Transverse colon (tissue), 4 donors: ENCODE results near the gene DNAJB1. TPM values are rescaled to one million over a fixed set of nuclear protein-coding genes. Genes with fewer than 3 reads are reported as not detected.

Source experiments
- DNase-seq: peaks from one replicate; pipeline ENCODE4 v3.0.0-alpha.2; 2019
- H3K27ac ChIP-seq, 4 donors: fragments of 200-600 bp; sonication (generic); 2 replicates each; pipeline ENCODE4 v1.5.1; 2016 to 2018; ENCODE audit warnings: inconsistent platforms in 4 of 4
- H3K27me3 ChIP-seq: fragments of 200-600 bp; sonication (generic); 2 replicates; pipeline ENCODE4 v1.5.1; 2017; ENCODE audit warnings: inconsistent platforms
- H3K36me3 ChIP-seq, 4 donors: fragments of 200-600 bp; sonication (generic); 2 replicates each; pipeline ENCODE4 v1.5.1; 2017 to 2019; ENCODE audit warnings: inconsistent platforms in 4 of 4
- H3K4me1 ChIP-seq, 4 donors: fragments of 200-600 bp; sonication (generic); 2 replicates each; pipeline ENCODE4 v1.5.1; 2017 to 2020; ENCODE audit warnings: inconsistent platforms in 4 of 4
- H3K4me3 ChIP-seq, 4 donors: fragments of 200-600 bp; sonication (generic); 1 replicate in 1 of 4; 2 replicates in 3 of 4; pipeline versions ENCODE4 v1.5.1 to v1.6.1; 2017 to 2019; ENCODE audit warnings: inconsistent platforms in 4 of 4
- H3K9me3 ChIP-seq, 2 donors: fragments of 200-600 bp; sonication (generic); 2 replicates each; pipeline ENCODE4 v1.5.1; 2017 to 2019; ENCODE audit warnings: inconsistent platforms in 2 of 2
- EP300 ChIP-seq: sonication (generic); formaldehyde crosslinking; IDR thresholded peaks from one replicate; pipeline ENCODE4 v1.6.1; 2017; ENCODE audit warnings: antibody characterized with exemption, low read depth
- POLR2A ChIP-seq: fragments of 450-650 bp; IDR thresholded peaks from one replicate; pipeline ENCODE4 v1.6.1; 2016; ENCODE audit warnings: antibody characterized with exemption, mild to moderate bottlenecking, moderate library complexity
- POLR2AphosphoS5 ChIP-seq, 3 donors: sonication (generic); formaldehyde crosslinking; IDR thresholded peaks; one replicate each; pipeline ENCODE4 v1.6.1; 2016; ENCODE audit warnings: antibody characterized with exemption in 3 of 3
- WGBS, 2 donors: methylation state at CpG; one replicate each; pipeline ENCODE4 v1.1.5; 2018; ENCODE audit warnings: low coverage in 1 of 2; 5-methylcytosine and 5-hydroxymethylcytosine counted together
- in situ Hi-C, 4 donors: fragments of 200-750 bp; cut with MboI; loops; one replicate each; pipeline versions ENCODE4 v1.15.0 to v1.15.1; 2017; ENCODE audit warnings: low sequenced_read_pairs in 3 of 4, low pct_ligation_motif_present in 1 of 4, low pct_unique_long_range_greater_than_20kb in 1 of 4
- intact Hi-C: fragments of 100-400 bp; cut with DNase I; formaldehyde crosslinking; loops from one replicate; pipeline ENCODE4 v1.15.1; 2023; ENCODE audit warnings: low total_unique reads
- total RNA-seq, 4 donors: library from RNA; depleted of rRNA; stranded (reverse); fragments of >200 nt; gene quantifications; one replicate each; pipeline ENCODE4 v1.1.0, GENCODE V29; 2016
- TF ChIP-seq, protein P1 (sequence below), 5 experiments: fragments of 200-600 bp in 3 of 5; fragments of 450-650 bp in 2 of 5; sonication (generic) in 3 of 5; IDR thresholded peaks; 1 replicate in 2 of 5; 2 replicates in 3 of 5; pipeline ENCODE4 v1.5.1; 2016 to 2017; ENCODE audit warnings: antibody characterized with exemption in 5 of 5, inconsistent platforms in 3 of 5, mild to moderate bottlenecking in 2 of 5, moderate library complexity in 1 of 5

Gene DNAJB1
- total RNA-seq, 4 donors from 2014 or later: 20.3 to 111 (median 93.8) TPM

DNA sequence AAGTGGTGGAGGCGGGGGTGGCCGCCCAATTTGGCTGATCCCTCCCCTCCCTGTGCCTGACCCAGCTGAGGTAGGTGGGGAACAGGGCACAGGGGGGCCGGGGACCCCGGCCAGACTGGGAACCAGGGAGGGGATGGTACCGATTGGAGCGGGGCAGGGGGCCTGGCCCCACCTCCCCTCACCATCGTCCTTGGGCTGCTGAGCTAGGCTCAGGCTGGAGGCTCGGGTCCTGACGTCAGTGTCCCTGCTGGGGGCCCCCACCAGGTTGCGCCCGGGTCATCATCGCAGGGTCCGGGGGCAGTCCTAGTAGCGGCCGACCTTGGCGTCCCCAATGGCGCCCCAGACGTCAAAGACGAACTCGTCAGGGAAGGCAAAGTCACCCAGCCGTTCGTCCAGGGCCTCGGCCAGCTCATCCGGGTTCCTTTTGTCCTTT is 40.1 kb downstream of the DNAJB1 start:
- Histone ChIP-seq H3K9me3 (no peaks in the 10 kb centered on the region), H3K36me3 (peaks cover 0 to 29% (median 0%) of the 10 kb centered on the region in 4 donors), H3K4me3 (no peak overlapping the region), H3K4me1 (peaks cover 10 to 30% (median 25%) of the 10 kb centered on the region in 4 donors), H3K27ac (no peak overlapping the region), H3K27me3 (peaks cover 24% of the 10 kb centered on the region)
- no peak for DNase-seq
- in situ Hi-C loops (no loop called here), intact Hi-C loops (loop anchor here (10.0 kb wide), 1 partner anchor 333 kb away; no protein-coding TSS in a partner anchor)
- TF ChIP-seq, protein P1, sequence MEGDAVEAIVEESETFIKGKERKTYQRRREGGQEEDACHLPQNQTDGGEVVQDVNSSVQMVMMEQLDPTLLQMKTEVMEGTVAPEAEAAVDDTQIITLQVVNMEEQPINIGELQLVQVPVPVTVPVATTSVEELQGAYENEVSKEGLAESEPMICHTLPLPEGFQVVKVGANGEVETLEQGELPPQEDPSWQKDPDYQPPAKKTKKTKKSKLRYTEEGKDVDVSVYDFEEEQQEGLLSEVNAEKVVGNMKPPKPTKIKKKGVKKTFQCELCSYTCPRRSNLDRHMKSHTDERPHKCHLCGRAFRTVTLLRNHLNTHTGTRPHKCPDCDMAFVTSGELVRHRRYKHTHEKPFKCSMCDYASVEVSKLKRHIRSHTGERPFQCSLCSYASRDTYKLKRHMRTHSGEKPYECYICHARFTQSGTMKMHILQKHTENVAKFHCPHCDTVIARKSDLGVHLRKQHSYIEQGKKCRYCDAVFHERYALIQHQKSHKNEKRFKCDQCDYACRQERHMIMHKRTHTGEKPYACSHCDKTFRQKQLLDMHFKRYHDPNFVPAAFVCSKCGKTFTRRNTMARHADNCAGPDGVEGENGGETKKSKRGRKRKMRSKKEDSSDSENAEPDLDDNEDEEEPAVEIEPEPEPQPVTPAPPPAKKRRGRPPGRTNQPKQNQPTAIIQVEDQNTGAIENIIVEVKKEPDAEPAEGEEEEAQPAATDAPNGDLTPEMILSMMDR (IDR thresholded peaks at IDR 0.05): no peak
- TF ChIP-seq EP300: no peak
- no peak for TF ChIP-seq POLR2A
- TF ChIP-seq POLR2AphosphoS5 (IDR thresholded peaks at IDR 0.05): no peak
- WGBS, 2 donors: 86% methylated on average over 21 of the region's 24 CpGs; no CpG with 5 or more reads in 1 of the 2 donors

DNA sequence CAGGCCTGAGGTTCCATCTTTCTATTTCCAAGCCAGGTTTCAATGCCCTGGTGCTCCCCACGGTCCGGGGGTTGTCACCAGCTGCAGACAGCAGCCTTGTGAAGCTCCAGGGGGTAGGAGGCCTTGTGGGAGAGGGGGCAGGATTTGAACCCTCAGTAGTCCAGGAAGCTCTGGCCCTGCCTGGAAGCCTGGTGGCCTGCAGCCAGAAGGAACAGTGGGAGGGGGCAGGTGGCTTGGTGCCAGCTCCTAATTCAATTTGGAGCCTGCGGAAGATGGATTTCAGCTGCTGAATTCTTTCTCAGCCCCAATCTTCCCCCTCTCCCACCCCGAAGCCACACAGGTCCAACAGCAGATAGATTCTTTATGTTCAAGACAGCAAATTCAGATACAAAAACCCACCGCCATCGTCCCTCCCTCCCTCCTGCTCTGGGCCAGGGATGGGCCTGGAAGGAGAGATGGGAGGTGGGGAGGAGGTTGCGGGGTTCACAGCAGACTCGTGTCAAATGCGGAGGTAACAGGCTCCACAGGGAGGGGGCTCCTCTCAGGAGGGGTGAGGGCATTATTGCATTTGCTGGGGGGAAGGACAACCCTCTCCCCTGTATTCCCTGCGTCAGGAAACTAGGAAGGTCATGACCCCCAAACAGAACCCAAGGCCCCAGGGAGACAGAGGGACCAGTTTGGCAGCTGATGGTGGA is 40.6 kb downstream of the DNAJB1 start:
- Histone ChIP-seq H3K9me3 (no peaks in the 10 kb centered on the region), H3K27me3 (peaks cover 30% of the 10 kb centered on the region), H3K4me1 (peaks cover 11 to 34% (median 30%) of the 10 kb centered on the region in 4 donors), H3K27ac (peak overlapping the region in 3 of 4 donors; percentile 6 to 23 (median 21)), H3K36me3 (peaks cover 0 to 26% (median 0%) of the 10 kb centered on the region in 4 donors), H3K4me3 (no peak overlapping the region)
- WGBS, 2 donors: 68% methylated on average over 10 of the region's 10 CpGs; no CpG with 5 or more reads in 1 of the 2 donors
- DNase-seq: no peak
- intact Hi-C loops: loop anchor here (10.0 kb wide), 1 partner anchor 333 kb away; no protein-coding TSS in a partner anchor
- TF ChIP-seq POLR2AphosphoS5 (IDR thresholded peaks at IDR 0.05): no peak
- TF ChIP-seq, protein P1 (IDR thresholded peaks at IDR 0.05): no peak
- TF ChIP-seq POLR2A: no peak
- in situ Hi-C loops: no loop called here

DNA sequence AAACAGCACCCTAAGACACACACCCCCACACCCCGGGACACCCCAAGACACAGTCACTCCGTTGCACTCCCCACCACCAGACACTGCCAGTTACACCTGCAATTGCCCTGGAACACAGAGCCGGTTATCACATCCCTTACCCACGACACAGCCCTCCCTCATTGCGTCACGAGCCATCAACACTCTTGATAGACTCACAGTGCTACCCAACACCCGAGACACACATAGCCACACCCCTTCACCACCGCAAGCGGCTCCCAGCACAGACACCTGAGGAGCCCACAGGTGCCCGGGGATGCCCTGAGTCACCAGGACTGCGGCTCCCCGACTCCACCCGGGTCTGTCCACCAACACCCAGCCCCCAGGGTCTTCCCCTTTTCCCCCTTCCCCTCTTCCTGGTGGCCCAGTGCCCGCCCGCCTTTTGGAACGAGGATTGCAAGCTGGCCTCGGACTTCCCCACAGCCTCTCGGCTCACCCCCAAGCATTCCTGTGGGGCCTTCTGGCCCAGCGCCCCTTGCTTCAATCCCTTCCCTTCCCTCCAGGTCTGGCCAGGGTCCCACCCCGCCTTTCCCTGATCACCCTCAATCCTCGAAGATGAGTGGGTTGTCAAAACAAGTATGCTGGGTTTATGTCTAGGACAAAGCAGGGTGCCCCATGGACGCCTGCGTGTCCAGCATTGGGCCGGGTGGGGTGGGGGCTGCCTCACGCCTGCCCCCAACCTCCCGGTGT is 41.4 kb downstream of the DNAJB1 start:
- peak; percentile 46 for DNase-seq
- 67% methylated on average over 26 of the region's 26 CpGs; no CpG with 5 or more reads in 1 of the 2 donors for WGBS, 2 donors
- Histone ChIP-seq H3K27ac (peak overlapping the region in 3 of 4 donors; percentile 6 to 23 (median 21)), H3K27me3 (peaks cover 34% of the 10 kb centered on the region), H3K9me3 (no peaks in the 10 kb centered on the region), H3K36me3 (peaks cover 0 to 20% (median 0%) of the 10 kb centered on the region in 4 donors), H3K4me3 (no peak overlapping the region), H3K4me1 (peaks cover 18 to 41% (median 38%) of the 10 kb centered on the region in 4 donors)
- in situ Hi-C loops: no loop called here
- intact Hi-C loops: loop anchor here (10.0 kb wide), 1 partner anchor 332 kb away; no protein-coding TSS in a partner anchor
- TF ChIP-seq, protein P1 (IDR thresholded peaks at IDR 0.05): no peak
- TF ChIP-seq POLR2AphosphoS5 (IDR thresholded peaks at IDR 0.05) (no peak), EP300 (no peak), POLR2A (no peak)

DNA sequence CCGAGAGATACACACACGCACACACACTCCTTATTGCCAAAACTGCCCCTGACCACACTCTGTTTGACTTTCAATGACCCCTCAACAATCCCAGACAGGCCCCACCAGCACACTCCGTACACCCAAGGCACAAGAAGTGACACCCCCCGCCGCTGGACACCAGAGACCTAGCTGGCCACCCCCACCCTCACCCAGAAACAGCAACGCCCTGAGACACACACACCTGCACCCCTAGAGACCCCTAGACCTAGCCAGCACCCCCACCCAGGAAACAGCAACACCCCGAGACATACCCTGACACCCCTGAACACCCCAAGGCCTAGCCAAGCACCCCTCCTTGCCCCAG is 41.9 kb downstream of the DNAJB1 start:
- intact Hi-C loops: loop anchor here (10.0 kb wide), 1 partner anchor 331 kb away; no protein-coding TSS in a partner anchor
- Histone ChIP-seq H3K27ac (peak overlapping the region in 2 of 4 donors; percentile 23 to 43), H3K4me1 (peaks cover 19 to 43% (median 38%) of the 10 kb centered on the region in 4 donors), H3K4me3 (no peak overlapping the region), H3K9me3 (no peaks in the 10 kb centered on the region), H3K36me3 (peaks cover 0 to 20% (median 0%) of the 10 kb centered on the region in 4 donors), H3K27me3 (peaks cover 34% of the 10 kb centered on the region)
- TF ChIP-seq, protein P1 (IDR thresholded peaks at IDR 0.05): no peak
- TF ChIP-seq POLR2AphosphoS5 (IDR thresholded peaks at IDR 0.05): no peak
- TF ChIP-seq POLR2A: no peak
- no peak for TF ChIP-seq EP300
- DNase-seq: no peak
- in situ Hi-C loops: no loop called here
- 86% methylated on average over 7 of the region's 7 CpGs; no CpG with 5 or more reads in 1 of the 2 donors for WGBS, 2 donors
